Smooth muscle cell (in vitro differentiated cells): ENCODE results near the gene CLN6. TPM values are rescaled to one million over a fixed set of nuclear protein-coding genes. Genes with fewer than 3 reads are reported as not detected.
"Not testable (repeated sequence)": the region's sequence is repeated elsewhere in the genome, so short reads cannot be mapped to it uniquely, and the experiment has no call there.

ENCODE experiments used
- DNase-seq: peaks from one replicate; lab custom pipeline; 2025; ENCODE audit not compliant: unreplicated experiment; lab: John Stamatoyannopoulos, UW
- H2AFZ ChIP-seq: fragments of 200-600 bp; sonication (generic); 2 replicates; pipeline ENCODE4 v1.6.0; 2016; ENCODE audit warnings: antibody characterized with exemption, low read depth, mild to moderate bottlenecking
- H3F3A ChIP-seq: fragments of 200-600 bp; sonication (generic); 2 replicates; pipeline ENCODE4 v1.6.0; 2017; ENCODE audit warnings: antibody characterized with exemption, low read depth
- H3K27ac ChIP-seq: fragments of 200-600 bp; sonication (generic); 2 replicates; pipeline ENCODE4 v1.5.1; 2016; ENCODE audit warnings: low read depth, mild to moderate bottlenecking
- H3K27me3 ChIP-seq: fragments of 200-600 bp; sonication (generic); 2 replicates; pipeline ENCODE4 v1.6.1; 2016; ENCODE audit warnings: low read depth, mild to moderate bottlenecking
- H3K36me3 ChIP-seq: fragments of 200-600 bp; sonication (generic); 2 replicates; pipeline ENCODE4 v1.5.1; 2016; ENCODE audit warnings: low read depth
- H3K4me1 ChIP-seq: fragments of 200-600 bp; sonication (generic); 2 replicates; pipeline ENCODE4 v1.5.1; 2016; ENCODE audit warnings: low read depth
- H3K4me2 ChIP-seq: fragments of 200-600 bp; sonication (generic); 2 replicates; pipeline ENCODE4 v1.6.0; 2016; ENCODE audit warnings: mild to moderate bottlenecking
- H3K4me3 ChIP-seq: fragments of 200-600 bp; sonication (generic); 2 replicates; pipeline ENCODE4 v1.5.1; 2016; ENCODE audit warnings: mild to moderate bottlenecking
- H3K79me2 ChIP-seq: fragments of 200-600 bp; sonication (generic); 2 replicates; pipeline ENCODE4 v1.6.0; 2016; ENCODE audit warnings: low read depth, mild to moderate bottlenecking
- H3K9ac ChIP-seq: fragments of 200-600 bp; sonication (generic); 2 replicates; pipeline ENCODE4 v1.6.0; 2016; ENCODE audit warnings: low read depth
- H3K9me3 ChIP-seq: fragments of 200-600 bp; sonication (generic); replicated peaks from 2 replicates; pipeline ENCODE4 v1.5.1; 2016; ENCODE audit warnings: low read depth
- H4K20me1 ChIP-seq: fragments of 200-600 bp; sonication (generic); 2 replicates; pipeline ENCODE4 v1.6.0; 2016; ENCODE audit warnings: low read depth
- CTCF ChIP-seq: fragments of 200-600 bp; sonication (generic); IDR thresholded peaks from 2 replicates; pipeline ENCODE4 v1.5.1; 2017; ENCODE audit warnings: borderline replicate concordance, mild to moderate bottlenecking, antibody characterized with exemption; ENCODE audit not compliant: insufficient read depth, poor library complexity, severe bottlenecking
- WGBS: methylation state at CpG from one replicate; pipeline ENCODE4 v1.1.7; 2016; ENCODE audit warnings: low lambda C conversion rate; 5-methylcytosine and 5-hydroxymethylcytosine counted together
- polyA plus RNA-seq: library from polyadenylated mRNA; unstranded; fragments of >200 nt; fragmentation: Nextera tagmentation; extraction: Ambion mirVana; gene quantifications from 2 replicates; pipeline ENCODE4 v1.2.1, GENCODE V29; 2016
- total RNA-seq: library from RNA; depleted of rRNA; stranded (reverse); fragments of >200 nt; gene quantifications from 2 replicates; pipeline ENCODE4 v1.2.3, GENCODE V29; 2014

The CLN6 gene
- total and polyA plus RNA-seq, 2 experiments from 2014 or later: 2.5 to 15.2 TPM

GRCh38 chr15:68203486-68203885, 26.0 kb downstream of the CLN6 start:
- H4K20me1 ChIP-seq: no peaks in the 10 kb centered on the region
- H3K27ac ChIP-seq: no peak overlapping the region
- peaks cover 13% of the 10 kb centered on the region for H3K4me1 ChIP-seq
- no peak overlapping the region for H3K4me2 ChIP-seq
- no peaks in the 10 kb centered on the region for H3F3A ChIP-seq
- no peak overlapping the region for H3K4me3 ChIP-seq
- H3K9me3 ChIP-seq: no peaks in the 10 kb centered on the region
- no peak for DNase-seq
- TF ChIP-seq CTCF: no peak
- 98% methylated on average over 5 of the region's 5 CpGs for WGBS
- no peak overlapping the region for H3K9ac ChIP-seq
- H3K79me2 ChIP-seq: no peaks in the 10 kb centered on the region
- no peak overlapping the region for H2AFZ ChIP-seq
- H3K36me3 ChIP-seq: no peaks in the 10 kb centered on the region
- H3K27me3 ChIP-seq: no peaks in the 10 kb centered on the region

- H3K4me3 ChIP-seq, H3K4me2 ChIP-seq, H3K36me3 ChIP-seq, H2AFZ ChIP-seq, H3K27ac ChIP-seq, H3K79me2 ChIP-seq, DNase-seq, H3K27me3 ChIP-seq, H3K9ac ChIP-seq, H3K9me3 ChIP-seq, H4K20me1 ChIP-seq, H3F3A ChIP-seq: not testable (repeated sequence)
- 97% methylated on average over 7 of the region's 7 CpGs for WGBS
- H3K4me1 ChIP-seq: peaks cover 13% of the 10 kb centered on the region
These were observed 26.5 kb downstream of the CLN6 start for GRCh38 chr15:68202994-68203393.

- no peak for DNase-seq
- no peak overlapping the region for H3K27ac ChIP-seq
- H3K4me1 ChIP-seq: peaks cover 13% of the 10 kb centered on the region
- H4K20me1 ChIP-seq: no peaks in the 10 kb centered on the region
- no peaks in the 10 kb centered on the region for H3F3A ChIP-seq
- 83% methylated on average over 3 of the region's 3 CpGs for WGBS
- H3K36me3 ChIP-seq: no peaks in the 10 kb centered on the region
- no peak overlapping the region for H3K4me2 ChIP-seq
- TF ChIP-seq CTCF: no peak
- no peak overlapping the region for H3K9ac ChIP-seq
- H2AFZ ChIP-seq: no peak overlapping the region
- no peaks in the 10 kb centered on the region for H3K79me2 ChIP-seq
- H3K27me3 ChIP-seq: no peaks in the 10 kb centered on the region
- no peaks in the 10 kb centered on the region for H3K9me3 ChIP-seq
- no peak overlapping the region for H3K4me3 ChIP-seq
These were observed 27.7 kb downstream of the CLN6 start for GRCh38 chr15:68201879-68202261.

- no peak for DNase-seq
- H3K27me3 ChIP-seq: no peaks in the 10 kb centered on the region
- H3K4me2 ChIP-seq: no peak overlapping the region
- H3K4me3 ChIP-seq: no peak overlapping the region
- 96% methylated on average over 7 of the region's 7 CpGs for WGBS
- no peaks in the 10 kb centered on the region for H3F3A ChIP-seq
- peaks cover 13% of the 10 kb centered on the region for H3K4me1 ChIP-seq
- H3K9me3 ChIP-seq: no peaks in the 10 kb centered on the region
- no peak overlapping the region for H2AFZ ChIP-seq
- no peak for TF ChIP-seq CTCF
- H3K27ac ChIP-seq: no peak overlapping the region
- no peaks in the 10 kb centered on the region for H3K79me2 ChIP-seq
- no peaks in the 10 kb centered on the region for H4K20me1 ChIP-seq
- H3K9ac ChIP-seq: no peak overlapping the region
- H3K36me3 ChIP-seq: no peaks in the 10 kb centered on the region
These were observed 28.2 kb downstream of the CLN6 start for GRCh38 chr15:68201153-68201878.
